GM21390 (cell line): Measurements from ENCODE around the gene CCL3.

Source experiments
- ATAC-seq: cut with Tn5 transposase; IDR thresholded peaks from one replicate; pipeline ENCODE4 v1.9.1; 2021; ENCODE audit not compliant: unreplicated experiment

CCL3 gene

DNA sequence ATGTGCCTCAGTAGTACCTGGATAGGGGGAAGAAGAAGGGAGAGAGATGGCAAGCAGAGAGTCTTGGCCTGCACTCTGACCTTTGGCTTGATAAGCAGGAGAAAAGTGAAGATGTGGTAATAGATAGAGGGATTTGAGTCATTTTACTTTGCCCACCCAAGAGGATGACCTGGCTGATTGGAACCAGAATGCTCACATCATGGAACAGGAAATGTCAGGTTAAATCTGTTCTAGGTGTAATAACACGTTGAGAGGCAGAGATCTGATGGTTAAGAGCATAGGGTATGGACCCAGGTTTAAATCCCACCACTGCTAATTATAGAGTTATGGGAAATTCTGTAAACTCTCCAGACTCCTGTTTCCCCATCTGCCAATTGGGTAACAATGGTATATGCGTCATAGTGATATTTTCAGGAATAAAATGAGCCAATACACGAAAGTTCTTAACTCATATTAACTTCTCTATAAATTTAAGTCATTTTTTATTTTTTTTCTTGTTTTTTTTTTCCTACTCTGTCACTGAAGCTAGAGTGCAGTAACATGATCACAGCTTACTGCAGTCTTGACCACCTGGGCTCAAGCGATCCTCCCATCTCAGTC, 33.9 kb downstream of the CCL3 start:
- ATAC-seq: no peak

DNA sequence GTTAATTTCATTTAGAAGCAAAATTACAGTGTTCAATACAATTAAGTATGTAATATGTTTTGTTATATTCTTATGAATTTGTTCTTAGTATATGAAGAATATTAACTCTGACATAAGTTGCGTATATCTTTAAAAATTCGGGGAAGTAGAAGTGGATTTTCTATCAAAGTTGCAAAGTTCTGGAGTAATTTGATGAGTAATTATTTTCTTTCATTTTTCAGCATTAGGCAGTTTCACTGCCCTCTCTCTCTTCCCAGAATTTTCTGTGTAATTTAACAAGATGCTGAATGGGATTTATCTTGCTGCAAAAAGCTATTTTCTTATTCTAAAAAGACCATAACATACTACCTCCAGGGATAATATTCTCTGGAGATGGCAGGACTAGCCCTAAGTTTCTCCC, 34.8 kb downstream of the CCL3 start:
- no peak for ATAC-seq

DNA sequence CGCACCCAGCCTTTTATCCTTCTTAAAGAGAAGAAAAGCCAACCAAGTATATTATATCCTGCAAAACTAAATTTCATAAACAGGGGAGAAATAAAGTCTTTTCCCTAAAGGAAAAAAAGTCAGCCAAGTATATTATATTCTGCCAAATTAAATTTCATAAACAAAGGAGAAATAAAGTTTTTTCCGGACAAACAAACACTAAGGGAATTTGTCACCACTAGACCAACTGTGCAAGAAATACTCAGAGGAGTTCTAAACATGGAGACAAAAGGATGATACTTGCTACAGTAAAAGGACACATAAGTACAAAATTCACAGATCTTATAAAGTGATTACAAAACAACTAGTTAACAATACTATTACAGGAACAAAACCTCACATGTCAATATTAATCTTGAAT, 40.3 kb downstream of the CCL3 start:
- no peak for ATAC-seq

DNA sequence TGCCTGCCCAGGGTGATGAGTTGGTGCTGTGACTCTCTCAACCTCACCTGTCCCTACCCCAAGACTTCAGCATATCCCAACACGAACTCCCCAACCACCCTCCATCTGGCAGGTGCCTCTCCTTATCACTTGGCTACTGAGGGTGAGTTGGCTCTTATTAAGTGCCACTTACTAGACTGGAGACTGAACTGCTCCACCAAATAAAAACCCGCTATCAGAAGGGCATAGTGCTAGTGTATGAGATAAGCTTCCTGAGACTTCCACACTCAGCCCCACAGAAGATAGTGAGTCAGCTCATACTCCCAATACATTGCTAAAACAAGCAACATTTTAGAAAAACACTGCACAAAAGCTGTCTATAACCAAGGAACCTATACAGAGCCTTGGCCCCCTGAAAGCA, 41.9 kb downstream of the CCL3 start:
- ATAC-seq: no peak
